OCI-LY1 (cell line): ENCODE measurements around the gene OTULINL.

Source experiments
- EZH2 ChIP-seq: fragments of 200-600 bp; sonication (generic), shearing (Covaris generic); IDR thresholded peaks from 2 replicates; pipeline ENCODE4 v1.8.0; 2017; ENCODE audit warnings: borderline replicate concordance, mixed run types, mild to moderate bottlenecking, antibody characterized with exemption, low read length, moderate library complexity, mixed read lengths
- TF ChIP-seq, protein P1 (sequence below): fragments of 200-600 bp; sonication (generic), shearing (Covaris generic); IDR thresholded peaks from 2 replicates; pipeline ENCODE4 v1.5.1; 2017; ENCODE audit warnings: mild to moderate bottlenecking, antibody characterized with exemption, low read length, moderate library complexity, mixed read lengths

DNA sequence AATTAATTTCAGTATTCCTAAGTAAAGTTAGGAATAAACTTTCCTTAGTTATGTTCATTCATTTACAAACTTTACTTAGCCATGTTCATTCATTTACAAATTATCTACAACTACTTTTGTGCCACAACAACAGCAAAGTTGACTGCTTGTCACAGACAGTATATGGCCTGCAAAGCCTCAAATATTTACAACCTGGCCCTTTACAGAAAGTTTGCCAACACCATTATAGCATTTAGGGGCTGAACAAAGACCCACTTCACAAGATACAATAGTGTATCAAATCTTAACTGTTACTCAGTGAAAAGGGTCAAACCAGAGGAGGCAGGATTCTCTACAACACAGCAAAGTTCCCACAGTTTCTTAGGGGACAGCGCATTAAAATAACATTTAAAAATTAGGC, 9.7 kb upstream of the OTULINL start:
- TF ChIP-seq, protein P1, sequence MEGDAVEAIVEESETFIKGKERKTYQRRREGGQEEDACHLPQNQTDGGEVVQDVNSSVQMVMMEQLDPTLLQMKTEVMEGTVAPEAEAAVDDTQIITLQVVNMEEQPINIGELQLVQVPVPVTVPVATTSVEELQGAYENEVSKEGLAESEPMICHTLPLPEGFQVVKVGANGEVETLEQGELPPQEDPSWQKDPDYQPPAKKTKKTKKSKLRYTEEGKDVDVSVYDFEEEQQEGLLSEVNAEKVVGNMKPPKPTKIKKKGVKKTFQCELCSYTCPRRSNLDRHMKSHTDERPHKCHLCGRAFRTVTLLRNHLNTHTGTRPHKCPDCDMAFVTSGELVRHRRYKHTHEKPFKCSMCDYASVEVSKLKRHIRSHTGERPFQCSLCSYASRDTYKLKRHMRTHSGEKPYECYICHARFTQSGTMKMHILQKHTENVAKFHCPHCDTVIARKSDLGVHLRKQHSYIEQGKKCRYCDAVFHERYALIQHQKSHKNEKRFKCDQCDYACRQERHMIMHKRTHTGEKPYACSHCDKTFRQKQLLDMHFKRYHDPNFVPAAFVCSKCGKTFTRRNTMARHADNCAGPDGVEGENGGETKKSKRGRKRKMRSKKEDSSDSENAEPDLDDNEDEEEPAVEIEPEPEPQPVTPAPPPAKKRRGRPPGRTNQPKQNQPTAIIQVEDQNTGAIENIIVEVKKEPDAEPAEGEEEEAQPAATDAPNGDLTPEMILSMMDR = no peak
- TF ChIP-seq EZH2 = no peak
